Adipocyte (in vitro differentiated cells): ENCODE data around the gene TGIF1.

Experiments used
- DNase-seq: peaks from one replicate; pipeline ENCODE4 v3.0.0-alpha.2; 2015; ENCODE audit warnings: low read depth
- H3K27me3 ChIP-seq: replicated peaks from 2 replicates; pipeline ENCODE4 v1.7.0; 2013; ENCODE audit warnings: mild to moderate bottlenecking, low read length, moderate library complexity; ENCODE audit not compliant: control insufficient read depth, insufficient read depth
- H3K36me3 ChIP-seq: 2 replicates; pipeline ENCODE4 v1.7.0; 2013; ENCODE audit warnings: low read length, mild to moderate bottlenecking, moderate library complexity; ENCODE audit not compliant: control insufficient read depth, insufficient read depth, severe bottlenecking
- H3K4me1 ChIP-seq: 2 replicates; pipeline ENCODE4 v1.7.0; 2013; ENCODE audit warnings: mild to moderate bottlenecking, low read length, moderate library complexity; ENCODE audit not compliant: control insufficient read depth, insufficient read depth
- H3K4me3 ChIP-seq: 2 replicates; pipeline ENCODE4 v1.7.0; 2013; ENCODE audit warnings: mild to moderate bottlenecking, low read length, moderate library complexity
- H3K9ac ChIP-seq: 2 replicates; pipeline ENCODE4 v1.7.0; 2013; ENCODE audit warnings: mild to moderate bottlenecking, low read length, moderate library complexity
- H3K9me3 ChIP-seq: 2 replicates; pipeline ENCODE4 v1.7.0; 2013; ENCODE audit warnings: mild to moderate bottlenecking, low read length, moderate library complexity; ENCODE audit not compliant: control insufficient read depth

Gene TGIF1

GRCh38 chr18:3492721-3493120, 42.7 kb downstream of the TGIF1 start:
- Histone ChIP-seq H3K36me3 (no peaks in the 10 kb centered on the region), H3K4me3 (no peak overlapping the region), H3K9me3 (no peaks in the 10 kb centered on the region), H3K27me3 (no peaks in the 10 kb centered on the region), H3K4me1 (no peaks in the 10 kb centered on the region), H3K9ac (no peak overlapping the region)
- no peak for DNase-seq

GRCh38 chr18:3493501-3494244, 43.7 kb downstream of the TGIF1 start:
- Histone ChIP-seq H3K4me3 (no peak overlapping the region), H3K4me1 (no peaks in the 10 kb centered on the region), H3K36me3 (no peaks in the 10 kb centered on the region), H3K27me3 (no peaks in the 10 kb centered on the region), H3K9ac (no peak overlapping the region), H3K9me3 (no peaks in the 10 kb centered on the region)
- DNase-seq, result no peak

- no peak overlapping the region for H3K4me3 ChIP-seq
- no peak overlapping the region for H3K9ac ChIP-seq
- H3K4me1 ChIP-seq, result no peaks in the 10 kb centered on the region
- DNase-seq, result no peak
- no peaks in the 10 kb centered on the region for H3K9me3 ChIP-seq
- no peaks in the 10 kb centered on the region for H3K27me3 ChIP-seq
- H3K36me3 ChIP-seq, result no peaks in the 10 kb centered on the region
Measured at GRCh38 chr18:3494245-3494526, 44.2 kb downstream of the TGIF1 start.

- Histone ChIP-seq H3K9me3 (no peaks in the 10 kb centered on the region), H3K4me3 (no peak overlapping the region), H3K9ac (no peak overlapping the region), H3K4me1 (no peaks in the 10 kb centered on the region), H3K36me3 (no peaks in the 10 kb centered on the region), H3K27me3 (no peaks in the 10 kb centered on the region)
- no peak for DNase-seq
Measured at GRCh38 chr18:3494569-3494968, 44.6 kb downstream of the TGIF1 start.

GRCh38 chr18:3495691-3496430, 45.9 kb downstream of the TGIF1 start:
- Histone ChIP-seq H3K9ac (no peak overlapping the region), H3K9me3 (no peaks in the 10 kb centered on the region), H3K4me1 (no peaks in the 10 kb centered on the region), H3K4me3 (no peak overlapping the region), H3K27me3 (no peaks in the 10 kb centered on the region), H3K36me3 (no peaks in the 10 kb centered on the region)
- peak; percentile 8 for DNase-seq

GRCh38 chr18:3498698-3499471, 48.9 kb downstream of the TGIF1 start:
- H3K27me3 ChIP-seq, result no peaks in the 10 kb centered on the region
- peak overlapping the region; percentile 54 for H3K9ac ChIP-seq
- peak overlapping the region; percentile 78 for H3K4me3 ChIP-seq
- H3K36me3 ChIP-seq, result no peaks in the 10 kb centered on the region
- H3K9me3 ChIP-seq, result no peaks in the 10 kb centered on the region
- DNase-seq, result peak; percentile 41
- no peaks in the 10 kb centered on the region for H3K4me1 ChIP-seq

- no peaks in the 10 kb centered on the region for H3K4me1 ChIP-seq
- H3K9ac ChIP-seq, result peak overlapping the region; percentile 54
- no peaks in the 10 kb centered on the region for H3K9me3 ChIP-seq
- peak overlapping the region; percentile 78 for H3K4me3 ChIP-seq
- no peaks in the 10 kb centered on the region for H3K36me3 ChIP-seq
- no peaks in the 10 kb centered on the region for H3K27me3 ChIP-seq
- no peak for DNase-seq
Measured at GRCh38 chr18:3499501-3499900, 49.5 kb downstream of the TGIF1 start.

GRCh38 chr18:3500016-3500415, 50.0 kb downstream of the TGIF1 start:
- Histone ChIP-seq H3K36me3 (no peaks in the 10 kb centered on the region), H3K9me3 (no peaks in the 10 kb centered on the region), H3K27me3 (no peaks in the 10 kb centered on the region), H3K9ac (no peak overlapping the region), H3K4me1 (no peaks in the 10 kb centered on the region), H3K4me3 (no peak overlapping the region)
- no peak for DNase-seq

- Histone ChIP-seq H3K4me3 (no peak overlapping the region), H3K9me3 (no peaks in the 10 kb centered on the region), H3K9ac (no peak overlapping the region), H3K27me3 (no peaks in the 10 kb centered on the region), H3K36me3 (no peaks in the 10 kb centered on the region), H3K4me1 (no peaks in the 10 kb centered on the region)
- no peak for DNase-seq
Measured at GRCh38 chr18:3502650-3503049, 52.7 kb downstream of the TGIF1 start.

GRCh38 chr18:3504637-3505036, 54.7 kb downstream of the TGIF1 start:
- H3K4me1 ChIP-seq, result no peaks in the 10 kb centered on the region
- DNase-seq, result no peak
- H3K36me3 ChIP-seq, result no peaks in the 10 kb centered on the region
- H3K9me3 ChIP-seq, result no peaks in the 10 kb centered on the region
- H3K4me3 ChIP-seq, result no peak overlapping the region
- H3K27me3 ChIP-seq, result no peaks in the 10 kb centered on the region
- H3K9ac ChIP-seq, result no peak overlapping the region
